HG02588 (cell line): ENCODE results near the gene RNF167.

Experiments used
- ATAC-seq: cut with Tn5 transposase; IDR thresholded peaks from one replicate; pipeline ENCODE4 v1.9.1; 2021; ENCODE audit warnings: mild to moderate bottlenecking, moderate library complexity; ENCODE audit not compliant: unreplicated experiment

The RNF167 gene

GRCh38 chr17:4937553-4937952, 2.5 kb upstream of the RNF167 start:
- ATAC-seq = no peak

- ATAC-seq = no peak
These were observed 2.0 kb upstream of the RNF167 start for GRCh38 chr17:4938069-4938491.

GRCh38 chr17:4938688-4939545, 1.2 kb upstream of the RNF167 start:
- ATAC-seq = no peak

- peak; percentile 14 for ATAC-seq
These were observed 597 bp upstream of the RNF167 start for GRCh38 chr17:4939546-4939795.

- peak; percentile 7 for ATAC-seq
These were observed 669 bp downstream of the RNF167 start for GRCh38 chr17:4940555-4941318.

- no peak for ATAC-seq
These were observed 1.2 kb downstream of the RNF167 start for GRCh38 chr17:4941319-4941610.

GRCh38 chr17:4942760-4943508, 2.9 kb downstream of the RNF167 start:
- no peak for ATAC-seq

- ATAC-seq = no peak
These were observed 4.1 kb downstream of the RNF167 start for GRCh38 chr17:4944163-4944553.

GRCh38 chr17:4944554-4945175, 4.6 kb downstream of the RNF167 start:
- ATAC-seq = no peak

GRCh38 chr17:4945176-4945943, 5.3 kb downstream of the RNF167 start:
- ATAC-seq = no peak

- no peak for ATAC-seq
These were observed 5.8 kb downstream of the RNF167 start for GRCh38 chr17:4945944-4946280.

- no peak for ATAC-seq
These were observed 6.4 kb downstream of the RNF167 start for GRCh38 chr17:4946312-4946976.

- ATAC-seq = no peak
These were observed 6.9 kb downstream of the RNF167 start for GRCh38 chr17:4947010-4947410.

- ATAC-seq = no peak
These were observed 7.5 kb downstream of the RNF167 start for GRCh38 chr17:4947411-4948165.

GRCh38 chr17:4948166-4948930, 8.3 kb downstream of the RNF167 start, which contains the start of gene PFN1:
TSS of gene PFN1 (minus strand) at chr17:4948530. CDS start at chr17:4948394, 136 bp downstream.
- no peak for ATAC-seq

- peak; percentile 31 for ATAC-seq
These were observed 8.9 kb downstream of the RNF167 start for GRCh38 chr17:4948931-4949320.

GRCh38 chr17:4949321-4950074, 9.4 kb downstream of the RNF167 start:
- ATAC-seq = peak; percentile 19
